ENCODE data around the gene NDUFAF8.
"Not testable (repeated sequence)": the region's sequence is repeated elsewhere in the genome, so short reads cannot be mapped to it uniquely, and the experiment has no call there.

The NDUFAF8 gene

GRCh38 chr17:81223762-81224130, 15.4 kb upstream of the NDUFAF8 start:
- FAIRE-seq: no peak

DNA sequence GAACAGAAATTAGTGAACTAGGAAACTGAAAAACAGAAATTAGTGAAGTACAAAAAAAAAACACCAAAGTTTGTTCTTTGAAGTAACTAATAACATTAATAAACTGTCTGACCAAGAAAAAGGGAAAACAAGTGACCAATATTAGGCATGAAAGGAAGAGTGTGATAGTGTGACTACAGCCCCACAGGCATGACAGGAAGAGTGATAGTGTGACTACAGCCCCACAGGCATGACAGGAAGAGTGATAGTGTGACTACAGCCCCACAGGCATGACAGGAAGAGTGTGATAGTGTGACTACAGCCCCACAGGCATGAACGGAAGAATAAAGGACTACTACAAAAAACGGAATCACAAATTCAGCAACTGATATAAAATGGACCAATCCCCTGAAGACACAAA, 11.5 kb upstream of the NDUFAF8 start:
- not testable (repeated sequence) for FAIRE-seq

DNA sequence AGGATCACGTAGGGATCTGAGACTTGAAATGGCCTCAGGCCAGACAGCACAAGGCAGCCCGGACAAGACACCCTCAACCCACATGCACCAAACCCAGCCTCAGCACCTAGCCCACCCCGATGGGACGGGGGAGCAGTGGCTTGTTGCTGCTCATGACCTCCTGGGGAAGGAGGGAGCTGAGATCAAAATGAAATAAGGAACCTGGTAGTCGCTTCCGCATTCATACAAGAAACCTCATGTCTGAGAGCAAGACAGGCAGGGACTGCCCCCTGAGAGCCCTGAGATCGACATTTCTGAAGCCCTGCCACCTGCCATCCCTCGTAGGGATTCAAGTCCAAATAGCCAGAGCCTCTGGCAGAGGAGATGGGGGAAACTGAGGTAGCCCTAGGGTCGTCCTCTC, 10.7 kb upstream of the NDUFAF8 start:
- no peak for FAIRE-seq

GRCh38 chr17:81228834-81229665, 10.1 kb upstream of the NDUFAF8 start:
- no peak for FAIRE-seq

DNA sequence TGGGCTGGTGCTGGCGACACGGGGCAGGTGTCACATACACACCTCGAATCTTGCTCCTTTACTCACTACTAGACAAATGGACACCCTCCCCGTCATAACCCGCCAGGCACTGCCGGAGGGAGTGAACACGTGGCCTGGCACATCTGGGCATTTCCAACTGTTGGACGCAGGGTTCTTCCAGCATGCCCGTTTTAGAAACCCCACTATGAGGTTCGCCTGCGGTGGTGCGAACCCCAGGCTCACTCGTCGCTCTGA, 9.5 kb upstream of the NDUFAF8 start:
- FAIRE-seq: no peak

- no peak for FAIRE-seq
Observed at GRCh38 chr17:81230043-81230820, 8.9 kb upstream of the NDUFAF8 start.

DNA sequence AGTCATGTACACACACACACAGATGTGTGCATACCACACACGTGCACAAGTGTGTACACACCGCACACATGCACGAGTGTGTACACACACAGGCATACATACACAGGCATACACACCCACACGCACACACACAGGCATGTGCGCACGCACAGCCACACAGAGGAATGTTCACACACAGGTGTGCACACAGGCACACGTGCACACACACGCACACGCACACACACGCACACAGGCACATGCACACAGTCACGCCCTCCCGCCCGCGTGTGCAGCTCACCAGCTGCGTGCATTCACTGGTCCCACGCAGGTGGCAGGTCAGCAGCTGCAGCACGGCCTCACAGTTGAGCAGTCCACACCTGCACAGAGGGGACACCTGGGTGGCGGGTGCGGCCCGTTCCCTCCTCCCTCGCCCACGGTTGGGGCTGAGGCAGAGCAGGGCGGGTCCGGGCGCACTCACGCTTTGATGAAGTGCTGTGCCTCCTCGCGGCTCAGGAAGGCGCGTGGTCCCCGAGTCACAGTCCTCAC, 7.9 kb upstream of the NDUFAF8 start:
- no peak for FAIRE-seq

GRCh38 chr17:81231766-81232581, 7.1 kb upstream of the NDUFAF8 start:
- no peak for FAIRE-seq

- FAIRE-seq: no peak
Observed at GRCh38 chr17:81232616-81233241, 6.4 kb upstream of the NDUFAF8 start.

GRCh38 chr17:81233316-81233715, 5.8 kb upstream of the NDUFAF8 start:
- no peak for FAIRE-seq

DNA sequence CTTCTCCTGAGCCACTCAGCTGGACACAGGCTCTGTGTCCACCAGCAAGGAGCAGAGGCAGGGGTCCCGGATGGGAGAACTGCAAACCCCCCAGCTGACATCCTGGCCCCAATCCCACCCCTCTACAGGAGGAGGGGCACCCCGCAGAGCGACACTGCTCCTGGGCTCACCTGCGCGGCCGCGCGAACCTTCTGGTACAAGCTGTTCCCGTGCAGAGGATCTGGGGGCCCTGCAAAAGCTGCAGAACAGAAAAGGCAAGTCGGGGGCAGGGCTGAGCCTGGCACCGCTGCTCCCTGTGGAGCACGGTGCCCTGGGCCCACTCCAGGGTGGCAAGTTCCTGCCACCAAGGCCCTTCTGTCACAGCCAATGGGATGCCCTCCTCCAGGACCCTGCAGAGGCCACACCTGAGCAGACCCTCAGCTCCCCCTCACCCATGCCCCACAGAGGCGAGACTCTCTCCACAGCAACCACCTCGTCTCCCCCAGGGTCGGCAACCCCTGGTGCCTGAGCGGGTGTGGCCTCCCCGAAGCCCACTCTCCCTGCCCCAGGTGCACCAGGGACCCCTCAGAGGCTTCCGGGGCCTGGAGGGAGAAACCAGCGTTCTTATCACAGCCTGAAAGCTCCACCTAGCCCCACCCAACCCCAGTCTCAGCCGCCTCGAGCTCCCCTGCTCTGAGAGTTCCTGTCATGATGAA, 5.2 kb upstream of the NDUFAF8 start:
- FAIRE-seq: no peak

DNA sequence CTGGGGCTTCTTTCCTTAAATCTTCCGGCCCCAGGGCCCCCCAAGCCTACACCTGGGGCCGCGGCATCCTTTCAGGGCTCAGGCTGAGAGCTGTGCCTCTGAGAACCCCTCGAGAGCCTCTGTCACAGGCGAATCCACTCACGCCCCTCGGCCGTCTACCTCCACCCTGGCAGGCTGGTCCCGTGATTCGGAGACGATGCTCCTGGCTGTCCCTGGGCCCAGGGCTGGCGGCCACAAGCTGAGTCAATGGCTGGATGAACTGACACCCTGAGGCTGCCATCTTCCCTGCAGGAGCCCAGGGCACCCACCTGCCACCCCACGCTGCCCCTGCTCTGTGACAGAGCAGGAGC, 4.6 kb upstream of the NDUFAF8 start:
- no peak for FAIRE-seq

DNA sequence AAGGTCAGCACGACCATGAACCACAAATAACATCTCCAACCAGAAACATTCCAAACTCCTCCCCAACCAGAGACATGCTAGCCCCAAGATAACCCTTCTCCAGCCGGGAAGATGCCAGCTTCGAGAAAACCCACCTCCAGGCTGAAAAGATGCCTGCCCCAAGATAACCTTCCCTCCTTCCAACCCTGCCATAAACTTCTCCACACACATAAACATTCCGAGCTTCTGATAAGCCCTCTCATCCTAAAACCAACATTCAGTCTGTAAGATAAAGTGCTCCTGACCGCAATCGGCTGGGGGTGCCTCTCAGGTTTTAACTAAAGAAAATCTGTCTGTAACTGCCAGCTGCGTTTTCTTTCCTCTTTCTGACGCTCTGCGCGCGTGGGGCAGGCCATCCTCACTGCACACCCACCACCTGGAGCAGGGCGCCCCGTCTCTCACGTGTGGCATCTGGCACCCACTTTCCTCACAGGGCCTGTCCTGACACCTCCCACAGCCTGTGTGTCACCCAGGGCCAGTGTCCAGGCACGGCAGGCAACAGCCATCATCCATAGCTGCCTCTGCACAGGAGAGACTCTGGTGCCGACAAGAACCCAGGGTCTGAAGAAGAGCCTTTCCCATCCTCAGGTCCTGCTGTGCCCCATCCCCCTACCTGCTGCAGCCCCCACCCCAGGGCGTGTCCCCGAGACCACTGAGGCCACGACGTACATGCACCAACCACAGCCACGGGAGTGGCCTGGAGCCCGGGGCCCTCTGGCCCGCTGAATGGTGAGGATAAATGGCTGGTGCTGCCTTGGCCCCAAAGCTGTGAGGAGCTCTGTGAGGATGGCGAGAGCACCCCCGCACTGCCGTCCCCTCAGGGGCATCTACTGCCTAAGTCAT, 3.9 kb upstream of the NDUFAF8 start:
- FAIRE-seq: no peak

DNA sequence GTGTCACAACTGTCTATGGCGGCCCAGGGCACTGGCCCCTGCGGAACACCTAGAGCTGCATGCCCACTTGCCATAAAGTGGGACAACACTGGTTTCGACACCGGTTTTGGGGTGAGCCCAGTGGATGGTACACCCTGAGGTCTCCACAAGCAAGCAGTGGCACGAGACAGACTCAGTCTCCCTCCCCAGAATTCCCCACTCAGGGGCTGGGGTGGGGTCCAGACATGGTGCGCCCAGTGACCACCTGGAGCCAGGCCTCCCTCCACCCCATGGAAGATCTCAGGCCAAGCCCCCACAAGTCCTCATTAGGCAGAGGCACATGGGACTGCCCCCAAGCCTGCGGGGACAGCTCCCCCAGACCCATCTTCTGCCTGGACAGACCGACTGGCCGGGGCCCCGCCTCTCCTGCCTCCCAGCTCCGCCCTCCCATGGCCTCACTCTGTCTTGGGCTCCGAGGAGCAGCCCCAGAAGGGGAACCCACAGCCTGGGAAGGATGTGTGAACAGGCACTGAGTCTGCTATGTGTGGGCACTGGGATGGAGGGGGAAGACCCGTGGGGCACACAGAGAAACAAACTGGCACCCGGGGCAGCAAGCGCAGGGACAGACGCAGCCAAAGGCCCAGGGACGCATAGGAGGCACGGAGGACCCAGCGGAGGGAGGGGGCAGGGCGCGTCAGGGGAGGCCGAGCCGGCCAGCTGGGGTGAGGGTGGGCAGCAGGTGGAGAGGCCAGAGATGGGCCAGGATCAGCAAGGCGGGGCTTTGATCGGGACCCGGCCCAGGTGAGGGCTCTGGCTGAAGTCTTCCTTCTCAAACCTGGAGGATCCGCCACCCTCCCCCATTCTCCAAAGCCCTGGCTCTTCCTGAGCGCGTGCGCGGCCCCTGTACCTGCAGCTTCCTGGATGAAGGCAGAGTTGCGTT, 3.0 kb upstream of the NDUFAF8 start:
- no peak for FAIRE-seq

DNA sequence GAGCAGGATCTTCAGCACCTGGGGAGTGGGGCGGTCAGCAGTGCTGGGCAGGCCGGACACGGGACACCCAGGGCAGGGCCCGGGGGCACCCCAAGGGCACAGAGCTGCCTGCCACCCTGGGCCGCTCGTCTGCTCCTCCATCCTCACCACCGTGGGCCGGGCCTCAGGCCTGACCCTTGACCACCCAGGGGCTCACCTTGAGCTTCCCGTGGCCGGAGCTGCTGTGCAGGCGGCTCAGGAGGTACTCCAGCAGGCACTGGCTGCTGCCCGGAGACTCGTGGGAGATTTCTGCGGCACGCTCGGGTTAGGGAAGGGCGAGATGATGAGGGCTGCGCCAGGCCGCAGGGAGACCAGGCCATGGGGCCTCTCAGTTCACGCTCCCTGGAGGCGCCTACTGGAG, 2.3 kb upstream of the NDUFAF8 start:
- no peak for FAIRE-seq

GRCh38 chr17:81237591-81238489, 1.3 kb upstream of the NDUFAF8 start:
- no peak for FAIRE-seq

DNA sequence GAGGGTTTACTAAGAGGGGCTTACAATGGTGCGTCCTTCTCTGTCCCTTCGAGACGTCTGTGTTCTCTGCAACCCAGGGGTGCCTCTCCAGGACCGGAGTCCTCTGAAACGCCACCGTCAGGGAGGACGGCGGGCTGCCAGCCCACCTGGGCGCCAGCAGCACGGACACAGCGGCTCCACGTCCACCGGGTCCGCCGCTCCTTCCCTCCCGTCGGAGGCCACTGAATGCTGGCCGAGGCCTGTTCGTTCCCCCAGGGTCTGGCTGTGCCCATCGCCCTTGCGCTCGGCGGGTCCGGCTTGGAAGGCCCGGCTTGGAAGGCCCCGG, 666 bp upstream of the NDUFAF8 start:
- no peak for FAIRE-seq

DNA sequence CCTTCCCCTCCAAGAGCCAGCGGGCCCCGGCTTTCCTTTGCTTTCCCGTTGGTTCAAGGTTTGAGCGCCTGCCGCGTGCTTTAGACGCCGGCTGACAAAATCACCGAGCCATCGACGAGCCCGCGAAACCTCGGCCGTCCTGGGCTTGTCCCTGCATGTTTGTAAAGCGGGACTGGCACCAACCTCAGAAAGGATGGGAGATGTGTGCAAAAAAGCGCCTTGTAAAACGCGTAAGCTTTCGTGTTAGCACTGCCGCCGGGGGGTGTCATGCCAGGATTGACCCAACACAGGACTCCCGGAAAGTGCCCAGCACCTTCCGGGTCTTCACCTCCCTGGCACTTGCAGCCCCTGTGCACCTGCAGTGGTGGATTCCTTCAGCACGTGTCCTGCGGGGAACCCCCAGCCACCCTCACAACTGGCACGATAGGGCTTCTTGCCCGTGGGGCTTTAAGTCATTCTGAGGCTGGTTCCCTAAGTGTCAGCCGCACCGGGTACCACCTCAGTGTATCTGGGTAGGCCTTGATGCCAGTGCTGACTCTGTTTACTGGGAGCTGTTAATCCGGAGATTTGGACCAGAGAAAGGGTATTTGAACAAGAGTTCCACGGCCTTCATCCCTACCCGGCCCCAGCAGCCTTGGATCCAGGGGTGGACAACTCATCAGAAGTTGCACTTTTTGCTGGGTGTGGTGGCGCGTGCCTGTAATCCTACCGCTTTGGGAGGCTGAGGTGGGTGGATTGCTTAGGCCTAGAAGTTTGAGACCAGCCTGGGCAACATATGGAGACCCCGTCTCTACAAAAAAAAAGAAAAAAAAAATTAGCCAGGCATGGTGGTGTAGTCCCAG, 817 bp downstream of the NDUFAF8 start:
- no peak for FAIRE-seq

Data from G401.6 (cell line).